HG03135 (cell line): Measurements from ENCODE around the gene LDHAL6A.
"Not testable (repeated sequence)": the region's sequence is repeated elsewhere in the genome, so short reads cannot be mapped to it uniquely, and the experiment has no call there.

ENCODE experiments used
- ATAC-seq: cut with Tn5 transposase; IDR thresholded peaks from one replicate; pipeline ENCODE4 v1.9.1; 2021; ENCODE audit warnings: mild to moderate bottlenecking, moderate library complexity; ENCODE audit not compliant: unreplicated experiment

Gene LDHAL6A

GRCh38 chr11:18455686-18456372 is at the start of gene LDHAL6A:
Gene LDHAL6A (plus strand): TSS chr11:18455856. CDS start chr11:18456681, 825 bp downstream.
- ATAC-seq, result no peak

DNA sequence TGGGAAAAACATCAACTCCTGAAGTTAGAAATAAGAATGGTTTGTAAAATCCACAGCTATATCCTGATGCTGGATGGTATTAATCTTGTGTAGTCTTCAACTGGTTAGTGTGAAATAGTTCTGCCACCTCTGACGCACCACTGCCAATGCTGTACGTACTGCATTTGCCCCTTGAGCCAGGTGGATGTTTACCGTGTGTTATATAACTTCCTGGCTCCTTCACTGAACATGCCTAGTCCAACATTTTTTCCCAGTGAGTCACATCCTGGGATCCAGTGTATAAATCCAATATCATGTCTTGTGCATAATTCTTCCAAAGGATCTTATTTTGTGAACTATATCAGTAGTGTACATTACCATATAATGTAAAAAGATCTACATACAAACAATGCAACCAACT is 48.3 kb upstream of the LDHAL6A start:
- not testable (repeated sequence) for ATAC-seq

- no peak for ATAC-seq
Measured at GRCh38 chr11:18408558-18409291, 46.9 kb upstream of the LDHAL6A start.

DNA sequence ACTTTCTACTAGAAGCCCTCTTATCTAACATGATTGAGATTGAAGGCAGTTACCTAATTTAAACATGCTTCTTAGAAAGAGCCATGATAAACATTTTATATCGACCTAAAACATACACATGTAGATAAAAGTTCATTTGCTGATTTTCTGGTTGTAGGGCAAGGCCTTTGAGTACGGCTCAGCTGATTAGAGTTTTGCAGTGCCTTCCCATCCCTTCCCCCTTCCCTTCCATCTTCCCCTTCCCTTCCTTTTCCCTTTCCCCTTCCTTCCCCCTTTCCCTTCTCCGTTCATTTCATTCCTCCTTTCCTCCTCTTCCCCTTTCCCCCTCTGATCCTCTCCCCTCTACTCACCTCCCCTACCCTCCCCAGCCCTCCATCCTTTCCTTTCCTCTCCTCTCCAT is 39.2 kb upstream of the LDHAL6A start:
- no peak for ATAC-seq

DNA sequence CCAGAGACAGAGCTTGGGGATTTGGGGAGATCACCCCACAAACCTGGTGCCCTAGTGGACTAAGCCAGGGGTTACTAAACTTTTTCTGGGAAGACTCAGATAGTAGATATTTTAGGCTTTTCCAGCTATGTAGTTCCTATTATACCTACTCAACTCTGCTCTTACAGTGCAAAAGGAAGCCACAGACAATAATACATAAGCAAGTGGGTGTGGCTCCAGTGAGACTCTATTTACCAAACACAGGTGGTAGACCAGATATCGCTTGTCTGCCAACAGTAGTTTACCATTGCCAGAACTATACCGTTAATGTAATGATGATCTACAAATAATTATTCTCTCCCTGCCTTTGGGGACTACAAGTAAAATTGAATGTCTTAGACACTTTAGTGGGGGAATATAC is 36.6 kb upstream of the LDHAL6A start:
- ATAC-seq, result no peak

GRCh38 chr11:18420067-18420466 is 35.6 kb upstream of the LDHAL6A start:
- ATAC-seq, result no peak

- ATAC-seq, result no peak
Measured at GRCh38 chr11:18427240-18427639, 28.4 kb upstream of the LDHAL6A start.

DNA sequence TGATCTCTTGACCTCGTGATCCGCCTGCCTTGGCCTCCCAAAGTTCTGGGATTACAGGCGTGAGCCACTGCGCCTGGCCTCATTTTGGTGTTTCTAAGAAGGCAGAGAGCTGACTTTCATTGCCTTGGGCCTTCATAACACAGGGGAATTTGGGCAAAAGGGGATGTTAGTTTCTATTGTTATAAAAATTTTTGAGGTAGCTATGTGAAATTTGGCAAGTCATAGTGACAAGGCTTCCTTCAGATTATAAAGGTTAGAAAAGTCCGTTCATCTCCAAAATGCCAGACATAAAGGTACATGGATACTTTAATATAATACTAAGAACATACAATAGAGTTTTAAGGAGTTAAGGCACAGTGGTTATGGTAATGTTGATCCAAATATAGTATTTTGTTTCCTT is 26.3 kb upstream of the LDHAL6A start:
- ATAC-seq, result no peak

DNA sequence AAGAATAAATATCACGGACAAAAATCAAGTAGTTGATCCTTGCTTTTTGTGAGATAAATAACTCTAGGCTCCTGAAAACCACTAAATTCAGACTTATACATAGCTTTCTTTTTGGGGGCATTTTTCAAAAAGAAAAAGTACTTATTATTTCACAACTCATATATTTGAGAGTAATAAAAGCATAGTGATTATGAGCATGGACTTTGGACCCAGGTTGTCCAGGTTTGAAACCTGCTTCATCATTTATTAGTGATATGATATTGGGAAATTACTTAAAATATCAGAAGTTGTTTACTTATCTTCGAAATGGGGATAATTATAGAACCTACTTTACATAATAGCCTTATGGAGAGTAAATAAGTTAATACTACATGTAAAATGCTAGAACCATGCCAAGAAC is 17.0 kb upstream of the LDHAL6A start:
- no peak for ATAC-seq

GRCh38 chr11:18449251-18449650 is 6.4 kb upstream of the LDHAL6A start:
- no peak for ATAC-seq

DNA sequence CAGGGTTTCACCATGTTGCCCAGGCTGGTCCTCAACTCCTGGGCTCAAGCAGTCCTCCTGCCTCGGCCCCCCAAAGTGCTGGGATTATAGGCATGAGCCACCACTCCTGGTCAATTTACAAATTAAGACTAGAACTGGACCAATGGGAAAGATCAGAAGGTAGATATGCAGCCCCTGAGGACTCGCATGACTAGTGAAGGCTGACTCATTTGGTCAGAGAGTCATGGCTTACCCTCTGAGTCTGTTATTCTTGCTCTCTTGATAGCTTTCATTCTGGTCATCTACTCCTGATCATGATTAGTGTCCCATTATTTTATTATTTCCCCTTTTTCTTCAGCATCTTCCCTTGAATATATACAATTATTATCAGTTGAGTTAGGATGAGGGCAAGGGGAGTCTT is 2.7 kb upstream of the LDHAL6A start:
- ATAC-seq, result no peak

DNA sequence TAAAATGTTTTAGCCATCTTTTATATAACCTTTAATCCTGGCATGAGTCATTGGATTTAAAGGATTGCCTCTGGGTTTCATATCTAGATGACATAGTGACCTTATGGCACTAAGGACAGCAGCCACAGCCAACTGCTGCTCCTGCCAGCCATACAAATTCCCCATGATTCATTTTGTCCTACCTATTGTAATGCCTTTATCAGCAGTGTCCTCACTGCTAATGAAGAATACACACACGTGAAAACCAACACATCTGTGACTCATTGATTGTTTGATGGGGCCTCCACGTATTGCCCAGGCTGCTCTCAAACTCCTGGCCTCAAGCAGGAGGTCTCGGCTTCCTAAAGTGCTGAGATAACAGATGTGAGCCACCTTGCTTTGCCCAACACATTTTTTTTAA is 1.8 kb downstream of the LDHAL6A start:
- no peak for ATAC-seq

GRCh38 chr11:18459634-18460033 is 4.0 kb downstream of the LDHAL6A start:
- no peak for ATAC-seq

DNA sequence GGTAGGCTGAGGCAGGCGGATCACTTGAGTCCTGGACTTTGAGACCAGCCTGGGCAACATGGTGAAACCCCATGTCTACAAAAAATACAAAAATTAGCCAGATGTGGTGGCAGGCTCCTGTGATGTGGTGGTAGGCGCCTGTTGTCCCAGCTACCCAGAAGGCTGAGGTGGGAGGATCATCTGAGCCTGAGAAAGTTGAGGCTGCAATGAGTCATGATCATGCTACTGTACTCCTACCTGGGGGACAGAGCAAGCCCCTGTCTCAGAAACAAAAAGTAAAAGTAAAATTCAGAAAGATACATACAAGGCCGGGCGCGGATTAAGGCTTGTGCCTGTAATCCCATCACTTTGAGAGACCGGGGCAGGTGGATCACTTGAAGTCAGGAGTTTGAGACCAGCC is 6.3 kb downstream of the LDHAL6A start:
- ATAC-seq, result no peak

DNA sequence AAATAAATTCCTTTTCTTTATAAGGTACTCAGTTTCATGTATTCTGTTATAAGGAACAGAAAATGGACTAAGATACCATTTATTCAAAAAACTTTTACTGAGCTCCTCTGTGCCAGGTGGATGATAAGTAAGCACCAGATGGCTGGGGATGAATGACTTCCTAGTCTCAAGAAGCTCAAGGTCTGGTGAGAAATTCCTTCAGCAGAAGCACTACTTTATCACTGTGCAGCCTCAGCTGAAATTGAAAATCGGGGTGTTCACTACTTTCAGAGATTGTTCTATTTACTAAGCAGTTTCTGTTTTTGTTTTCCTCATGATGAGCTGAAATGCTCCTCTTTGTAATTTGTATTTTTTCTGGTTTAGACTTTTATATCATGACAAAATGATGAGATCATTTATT is 7.8 kb downstream of the LDHAL6A start:
- no peak for ATAC-seq

DNA sequence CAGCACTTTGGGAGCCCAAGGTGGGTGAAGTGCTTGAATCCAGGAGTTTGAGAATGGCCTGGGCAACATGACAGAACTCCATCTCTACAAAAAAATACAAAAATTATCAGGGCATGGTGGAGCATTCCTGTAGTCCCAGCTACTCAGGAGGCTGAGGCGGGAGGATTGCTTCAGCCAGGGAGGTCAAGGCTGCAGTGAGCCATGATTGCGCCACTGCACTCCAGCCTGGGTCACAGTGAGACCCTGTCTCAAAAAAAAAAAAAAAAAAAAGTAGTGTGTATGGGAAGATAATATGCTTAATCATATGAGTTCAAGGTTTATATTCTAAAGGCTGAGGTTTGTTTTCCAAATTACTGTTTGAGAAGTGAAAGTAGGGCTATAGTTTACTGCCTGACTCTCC is 10.7 kb downstream of the LDHAL6A start:
- ATAC-seq, result no peak

- no peak for ATAC-seq
Measured at GRCh38 chr11:18468059-18468458, 12.4 kb downstream of the LDHAL6A start.

GRCh38 chr11:18468961-18469360 is 13.3 kb downstream of the LDHAL6A start:
- no peak for ATAC-seq

- ATAC-seq, result no peak
Measured at GRCh38 chr11:18471995-18472394, 16.3 kb downstream of the LDHAL6A start.

GRCh38 chr11:18472587-18472986 is 16.9 kb downstream of the LDHAL6A start:
- no peak for ATAC-seq

GRCh38 chr11:18479063-18479462 is 23.4 kb downstream of the LDHAL6A start:
- no peak for ATAC-seq

- no peak for ATAC-seq
Measured at GRCh38 chr11:18485913-18486528, 30.4 kb downstream of the LDHAL6A start.
